AG04449 (cell line): ENCODE data around the gene MYL12A.
A peak's percentile ranks its signal among the peaks of the same experiment; 100 is the strongest.

Experiments used
- CTCF ChIA-PET: fragments of 350-600 bp; formaldehyde crosslinking; extraction: SDS; loops from one replicate; lab custom pipeline; 2021; ENCODE audit warnings: antibody characterized with exemption; lab: Yijun Ruan, JAX
- POLR2A ChIA-PET: fragments of 400-600, 350-600 bp; formaldehyde crosslinking; extraction: SDS; loops from one replicate; lab custom pipeline; 2020; ENCODE audit warnings: antibody characterized with exemption, inconsistent platforms; lab: Yijun Ruan, JAX
- DNase-seq: peaks from one replicate; pipeline ENCODE4 v3.0.0-alpha.2; 2010; ENCODE audit warnings: low read depth, low spot score
- H3K4me3 ChIP-seq: 2 replicates; pipeline ENCODE4 v1.5.1; 2011; ENCODE audit warnings: low read depth, mild to moderate bottlenecking, control low read depth, low read length
- TF ChIP-seq, protein P1 (sequence below): IDR thresholded peaks from one replicate; pipeline ENCODE4 v1.5.1; 2011; ENCODE audit warnings: mild to moderate bottlenecking, moderate library complexity, low read length, control low read depth, inconsistent platforms; ENCODE audit not compliant: insufficient read depth; ENCODE audit errors: missing control alignments

Gene MYL12A

GRCh38 chr18:3251249-3251962 lies 3.8 kb downstream of the MYL12A start:
- POLR2A ChIA-PET, result interaction anchor here (0.6 to 3.2 kb wide), 6 partner anchors 10 to 543 kb away, joined by 3 to 21 read pairs (median 3); partner anchors contain the start of gene MYL12B
- no peak for DNase-seq
- CTCF ChIA-PET, result no interaction called here
- TF ChIP-seq, protein P1, sequence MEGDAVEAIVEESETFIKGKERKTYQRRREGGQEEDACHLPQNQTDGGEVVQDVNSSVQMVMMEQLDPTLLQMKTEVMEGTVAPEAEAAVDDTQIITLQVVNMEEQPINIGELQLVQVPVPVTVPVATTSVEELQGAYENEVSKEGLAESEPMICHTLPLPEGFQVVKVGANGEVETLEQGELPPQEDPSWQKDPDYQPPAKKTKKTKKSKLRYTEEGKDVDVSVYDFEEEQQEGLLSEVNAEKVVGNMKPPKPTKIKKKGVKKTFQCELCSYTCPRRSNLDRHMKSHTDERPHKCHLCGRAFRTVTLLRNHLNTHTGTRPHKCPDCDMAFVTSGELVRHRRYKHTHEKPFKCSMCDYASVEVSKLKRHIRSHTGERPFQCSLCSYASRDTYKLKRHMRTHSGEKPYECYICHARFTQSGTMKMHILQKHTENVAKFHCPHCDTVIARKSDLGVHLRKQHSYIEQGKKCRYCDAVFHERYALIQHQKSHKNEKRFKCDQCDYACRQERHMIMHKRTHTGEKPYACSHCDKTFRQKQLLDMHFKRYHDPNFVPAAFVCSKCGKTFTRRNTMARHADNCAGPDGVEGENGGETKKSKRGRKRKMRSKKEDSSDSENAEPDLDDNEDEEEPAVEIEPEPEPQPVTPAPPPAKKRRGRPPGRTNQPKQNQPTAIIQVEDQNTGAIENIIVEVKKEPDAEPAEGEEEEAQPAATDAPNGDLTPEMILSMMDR, result no peak
- peak overlapping the region; percentile 10 for H3K4me3 ChIP-seq

DNA sequence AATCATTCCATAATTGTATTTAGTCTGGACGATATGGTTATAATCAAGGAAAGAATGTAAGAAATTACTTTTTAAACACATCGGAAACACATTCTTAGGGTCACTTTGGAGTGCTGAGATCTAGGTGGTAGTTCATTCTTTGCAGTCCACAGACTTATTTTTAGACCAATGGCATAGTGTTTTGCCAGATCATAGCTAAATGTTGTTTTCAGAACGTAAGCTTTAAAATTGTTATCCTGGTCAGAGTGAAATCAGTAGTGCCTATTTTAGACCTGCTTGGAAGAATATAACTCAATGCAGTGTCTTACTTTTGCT lies 4.3 kb downstream of the MYL12A start:
- DNase-seq, result peak; percentile 69
- TF ChIP-seq, protein P1, result no peak
- POLR2A ChIA-PET, result interaction anchor here (0.6 to 3.2 kb wide), 4 partner anchors 9 to 543 kb away, joined by 3 to 21 read pairs (median 3); partner anchors contain the start of gene MYL12B
- CTCF ChIA-PET, result no interaction called here
- no peak overlapping the region for H3K4me3 ChIP-seq

DNA sequence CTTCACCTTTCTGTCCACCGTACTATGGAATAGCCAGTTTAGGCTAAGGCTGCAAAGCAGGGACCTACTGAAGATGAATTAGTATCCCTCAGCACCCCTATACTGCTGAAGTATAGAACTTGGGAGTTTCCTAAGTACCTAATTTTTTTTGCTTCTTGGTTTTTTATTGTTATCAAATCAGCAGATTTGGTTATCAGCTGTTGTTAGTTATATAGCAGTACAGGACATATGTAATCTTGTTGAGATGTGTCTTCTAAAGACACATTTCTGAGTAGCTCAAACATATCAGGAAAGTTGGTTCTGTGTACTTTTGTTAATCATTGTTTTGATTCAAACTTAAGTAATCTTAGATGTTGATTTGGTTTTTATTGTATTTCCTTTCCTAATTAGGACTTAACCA lies 5.2 kb downstream of the MYL12A start:
- TF ChIP-seq, protein P1, result no peak
- no peak for DNase-seq
- no peak overlapping the region for H3K4me3 ChIP-seq
- ChIA-PET POLR2A (interaction anchor here (1.2 to 3.2 kb wide), 2 partner anchors 8 to 400 kb away, joined by 3 to 21 read pairs; partner anchors contain the start of gene MYL12B), CTCF (interaction anchor here (1.8 kb wide), 1 partner anchor 413 kb away, joined by 8 read pairs; no protein-coding TSS in a partner anchor)

- no peak for DNase-seq
- H3K4me3 ChIP-seq, result no peak overlapping the region
- POLR2A ChIA-PET, result no interaction called here
- TF ChIP-seq, protein P1, result no peak
- CTCF ChIA-PET, result interaction anchor here (0.8 to 1.8 kb wide), 2 partner anchors 321 to 412 kb away, joined by 3 to 8 read pairs; no protein-coding TSS in a partner anchor
Measured at GRCh38 chr18:3254725-3255124, 7.1 kb downstream of the MYL12A start.

DNA sequence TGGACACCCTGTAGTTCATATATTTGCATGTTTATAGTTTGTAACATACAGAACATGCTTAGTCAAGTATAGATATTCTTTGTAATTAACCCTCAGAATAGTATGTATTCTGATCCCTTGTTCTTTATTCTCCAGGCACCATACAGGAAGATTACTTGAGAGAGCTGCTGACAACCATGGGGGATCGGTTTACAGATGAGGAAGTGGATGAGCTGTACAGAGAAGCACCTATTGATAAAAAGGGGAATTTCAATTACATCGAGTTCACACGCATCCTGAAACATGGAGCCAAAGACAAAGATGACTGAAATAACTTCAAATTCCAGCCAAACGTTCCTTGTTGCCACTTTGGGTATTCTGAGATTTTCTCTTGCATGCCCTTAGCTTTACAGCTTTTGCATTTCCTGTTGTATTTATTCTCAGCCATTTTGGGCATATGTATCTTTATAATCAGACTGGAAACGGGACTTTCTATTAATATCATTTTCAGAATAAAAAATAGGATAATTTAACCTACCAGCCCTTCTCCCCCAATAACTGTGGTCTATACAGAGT lies 8.1 kb downstream of the MYL12A start:
- TF ChIP-seq, protein P1, result no peak
- no peak for DNase-seq
- POLR2A ChIA-PET, result interaction anchor here (1.5 kb wide), 1 partner anchor 8 kb away, joined by 6 read pairs; the partner anchor contains the start of gene MYL12A
- H3K4me3 ChIP-seq, result no peak overlapping the region
- CTCF ChIA-PET, result interaction anchor here (1.0 to 1.1 kb wide), 2 partner anchors 199 to 411 kb away, joined by 3 to 5 read pairs; no protein-coding TSS in a partner anchor
